Natural killer cell treated with Interleukin-12 subunit alpha and Interleukin-12 subunit beta and Interleukin-15 and Interleukin-18, amount 100 ng/mL, for 72 hours (primary cell): ENCODE results near the gene EXOC4. TPM values are rescaled to one million over a fixed set of nuclear protein-coding genes. Genes with fewer than 3 reads are reported as not detected.
"Not testable (repeated sequence)": the region's sequence is repeated elsewhere in the genome, so short reads cannot be mapped to it uniquely, and the experiment has no call there.

Source experiments
- ATAC-seq, 2 donors: fragments of 150-1000 bp; cut with Tn5 transposase in 1 of 2; sonication (Bioruptor Pico), chemical (Tn5 transposase) in 1 of 2; 2 replicates each; pipeline ENCODE4 v1.10.0; 2021
- DNase-seq: peaks from one replicate; pipeline ENCODE4 v3.0.0; 2022; ENCODE audit warnings: low spot score
- H3K27ac Mint-ChIP-seq, 2 donors: 1 replicate in 1 of 2; 2 replicates in 1 of 2; pipeline ENCODE4 v1.8.0; 2022; ENCODE audit warnings: mixed read lengths in 2 of 2, mild to moderate bottlenecking in 1 of 2, moderate library complexity in 1 of 2
- H3K27me3 Mint-ChIP-seq, 2 donors: 1 replicate in 1 of 2; 2 replicates in 1 of 2; pipeline ENCODE4 v1.8.0; 2022; ENCODE audit warnings: mixed read lengths in 2 of 2
- H3K36me3 Mint-ChIP-seq: one replicate; pipeline ENCODE4 v1.8.0; 2022; ENCODE audit warnings: mixed read lengths
- H3K4me1 Mint-ChIP-seq, 2 donors: 1 replicate in 1 of 2; 2 replicates in 1 of 2; pipeline ENCODE4 v1.8.0; 2022; ENCODE audit warnings: low read depth in 2 of 2, mixed read lengths in 2 of 2, mild to moderate bottlenecking in 1 of 2
- H3K4me3 Mint-ChIP-seq: one replicate; pipeline ENCODE4 v1.8.0; 2022; ENCODE audit warnings: mixed read lengths
- H3K9me3 Mint-ChIP-seq: 2 replicates; pipeline ENCODE4 v1.8.0; 2022; ENCODE audit warnings: mixed read lengths
- total RNA-seq, 2 donors: library from RNA; stranded (reverse); gene quantifications; one replicate each; pipeline ENCODE4 v1.2.3, GENCODE V29; 2022

Gene EXOC4
- total RNA-seq, 2 donors from 2014 or later: 78.5 to 107 TPM

DNA sequence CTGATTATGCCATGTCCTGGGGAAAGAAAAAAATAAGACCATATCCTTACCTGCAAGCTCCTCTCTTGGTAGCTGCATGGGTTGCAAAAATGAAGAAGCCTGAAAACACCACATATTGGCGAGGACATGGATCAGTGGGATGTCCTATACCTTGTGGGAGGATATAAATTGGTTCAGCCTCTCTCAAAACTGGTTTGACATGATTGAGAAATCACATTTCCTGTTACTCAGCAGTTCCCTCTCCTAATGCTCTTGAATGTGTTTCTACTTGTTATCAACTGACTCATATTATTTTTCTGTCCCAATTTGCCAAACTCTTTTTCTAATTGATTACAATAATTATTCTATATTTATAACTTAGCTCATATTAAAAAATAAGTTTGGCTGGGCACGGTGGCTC lies 380.2 kb downstream of the EXOC4 start:
- no peak for ATAC-seq
- H3K4me1 Mint-ChIP-seq: peaks cover 5 to 16% of the 10 kb centered on the region in 2 donors
- H3K36me3 Mint-ChIP-seq: no peaks in the 10 kb centered on the region
- H3K27me3 Mint-ChIP-seq: no peaks in the 10 kb centered on the region
- no peaks in the 10 kb centered on the region for H3K9me3 Mint-ChIP-seq
- no peak overlapping the region for H3K27ac Mint-ChIP-seq
- DNase-seq: no peak
- no peak overlapping the region for H3K4me3 Mint-ChIP-seq

DNA sequence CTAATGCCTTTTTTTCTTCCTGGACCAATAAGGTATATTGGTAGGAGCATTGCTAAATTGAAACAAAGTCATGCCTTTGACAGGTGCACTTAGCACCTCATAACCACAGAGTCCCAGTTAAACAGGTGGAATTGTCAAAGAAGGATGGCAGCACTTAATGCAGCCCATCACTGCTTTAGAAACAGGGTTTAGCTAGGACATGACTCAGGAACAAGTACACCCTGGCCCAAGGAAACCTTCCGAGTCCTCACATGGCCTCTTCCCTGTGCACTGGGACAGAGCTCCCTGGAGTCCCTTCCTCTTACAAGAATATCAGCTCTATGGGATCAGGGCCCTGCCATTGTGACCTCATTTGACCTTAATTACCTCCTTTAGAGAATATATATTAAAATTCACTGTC lies 382.7 kb downstream of the EXOC4 start:
- no peak overlapping the region for H3K4me3 Mint-ChIP-seq
- no peak overlapping the region for H3K27ac Mint-ChIP-seq
- ATAC-seq (no peak), DNase-seq (no peak)
- H3K9me3 Mint-ChIP-seq: no peaks in the 10 kb centered on the region
- no peaks in the 10 kb centered on the region for H3K27me3 Mint-ChIP-seq
- peaks cover 5 to 20% of the 10 kb centered on the region in 2 donors for H3K4me1 Mint-ChIP-seq
- no peaks in the 10 kb centered on the region for H3K36me3 Mint-ChIP-seq

DNA sequence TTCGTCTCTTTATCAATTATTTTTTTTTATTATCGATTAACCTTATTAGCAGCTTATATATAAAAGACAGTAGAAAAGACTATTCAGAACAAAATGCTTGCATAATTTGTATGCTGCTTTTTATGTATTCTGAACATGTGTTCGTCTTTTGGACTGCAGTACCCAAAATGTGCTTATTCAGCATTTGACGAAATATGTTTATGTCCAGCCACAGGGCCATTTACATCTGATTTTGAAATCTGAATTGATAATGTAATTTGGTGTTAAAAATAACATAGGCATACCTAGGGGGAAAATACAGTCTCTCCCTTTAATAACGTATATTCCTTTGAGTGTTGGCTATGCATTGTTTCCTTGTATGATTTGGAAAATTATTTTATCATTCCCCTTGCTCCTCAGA lies 386.0 kb downstream of the EXOC4 start:
- Mint-ChIP-seq H3K27ac (no peak overlapping the region), H3K4me3 (no peak overlapping the region), H3K27me3 (no peaks in the 10 kb centered on the region), H3K9me3 (no peaks in the 10 kb centered on the region), H3K4me1 (peaks cover 0 to 11% of the 10 kb centered on the region in 2 donors), H3K36me3 (no peaks in the 10 kb centered on the region)
- ATAC-seq (no peak), DNase-seq (no peak)

DNA sequence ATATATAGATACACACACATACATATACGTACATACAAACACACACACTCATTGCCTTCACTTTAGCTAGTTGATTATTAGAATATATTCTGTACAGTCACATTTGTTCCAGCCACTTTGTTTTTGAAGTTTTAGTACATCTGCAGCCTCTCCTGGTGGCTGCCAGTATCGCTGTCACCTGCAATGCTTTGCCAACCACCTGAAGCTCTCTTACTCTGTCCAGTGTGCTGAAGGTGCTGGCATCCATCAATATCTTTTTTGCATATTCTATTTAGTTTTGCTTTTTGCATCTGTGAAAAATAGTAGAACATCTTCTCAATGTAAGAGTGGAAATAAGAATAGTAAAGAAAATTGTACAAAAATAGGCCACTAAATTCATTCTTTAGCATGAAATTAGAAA lies 388.6 kb downstream of the EXOC4 start:
- H3K27me3 Mint-ChIP-seq: no peaks in the 10 kb centered on the region
- no peaks in the 10 kb centered on the region for H3K9me3 Mint-ChIP-seq
- no peak for DNase-seq
- ATAC-seq: no peak
- H3K27ac Mint-ChIP-seq: no peak overlapping the region
- H3K36me3 Mint-ChIP-seq: no peaks in the 10 kb centered on the region
- no peak overlapping the region for H3K4me3 Mint-ChIP-seq
- peaks cover 7% of the 10 kb centered on the region in 2 donors for H3K4me1 Mint-ChIP-seq

DNA sequence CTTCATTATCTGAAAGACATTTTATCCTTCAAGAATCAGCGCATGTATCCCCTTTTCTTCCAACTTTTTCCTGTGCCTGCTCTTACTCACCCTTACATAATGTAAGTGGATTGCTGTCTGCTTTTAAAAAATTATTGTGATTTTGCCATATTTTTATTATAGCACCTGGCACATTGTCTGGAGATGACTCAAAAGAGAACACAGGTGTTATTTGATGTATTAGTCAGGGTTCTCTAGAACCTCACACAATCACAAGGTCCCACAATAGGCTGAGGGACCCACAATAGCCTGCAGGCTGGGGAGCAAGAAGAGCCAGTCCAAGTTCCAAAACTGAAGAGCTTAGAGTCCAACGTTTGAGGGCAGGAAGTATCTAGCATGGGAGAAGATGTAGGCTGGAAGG lies 390.0 kb downstream of the EXOC4 start:
- H3K4me3 Mint-ChIP-seq: no peak overlapping the region
- no peak for ATAC-seq
- no peaks in the 10 kb centered on the region for H3K9me3 Mint-ChIP-seq
- no peaks in the 10 kb centered on the region for H3K27me3 Mint-ChIP-seq
- no peak overlapping the region for H3K27ac Mint-ChIP-seq
- no peak for DNase-seq
- H3K36me3 Mint-ChIP-seq: no peaks in the 10 kb centered on the region
- H3K4me1 Mint-ChIP-seq: peaks cover 6 to 7% of the 10 kb centered on the region in 2 donors

DNA sequence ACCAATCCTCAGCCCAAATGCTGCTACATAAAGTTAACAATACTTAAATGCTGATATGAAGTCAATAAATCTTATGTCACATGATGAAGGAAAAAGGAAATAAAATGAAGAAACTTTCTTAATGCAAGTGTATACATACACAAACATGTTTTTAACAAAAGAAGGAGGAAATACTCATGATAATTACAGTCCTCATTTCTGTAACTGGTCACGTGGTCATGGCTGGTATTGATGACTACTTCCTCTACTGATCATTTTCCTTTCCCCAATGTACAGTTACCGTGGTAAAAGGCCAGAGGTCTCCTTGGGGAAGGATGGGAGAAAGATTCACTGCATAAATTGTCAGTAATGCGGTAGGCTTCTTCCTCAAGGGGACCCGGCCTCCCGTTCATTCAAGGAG lies 390.8 kb downstream of the EXOC4 start:
- H3K27ac Mint-ChIP-seq, DNase-seq, H3K9me3 Mint-ChIP-seq, H3K4me1 Mint-ChIP-seq, ATAC-seq, H3K36me3 Mint-ChIP-seq, H3K27me3 Mint-ChIP-seq, H3K4me3 Mint-ChIP-seq: not testable (repeated sequence)

DNA sequence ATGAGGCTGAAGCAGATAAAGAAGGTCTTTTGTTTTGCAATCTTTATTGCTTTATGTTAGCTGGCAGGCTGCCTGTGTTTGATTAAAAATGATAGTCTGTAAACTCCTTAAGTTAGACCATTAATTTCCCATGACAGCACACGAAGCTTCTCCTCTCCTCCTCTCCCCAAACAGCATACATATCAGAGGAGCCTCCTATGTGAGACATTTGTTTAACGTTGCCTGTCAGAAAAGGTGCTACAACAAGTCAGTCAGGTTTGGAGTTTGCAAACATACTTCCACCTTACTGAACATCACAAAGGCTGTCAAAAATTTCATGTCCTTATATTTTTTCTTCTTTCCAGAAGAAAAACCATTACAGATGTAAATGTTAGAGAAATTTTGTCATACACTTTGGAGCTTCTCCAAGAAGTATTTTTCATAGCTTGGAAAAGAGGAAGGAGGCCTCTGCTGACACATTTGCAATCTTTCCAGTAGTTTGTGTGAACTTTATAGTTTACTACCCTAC lies 393.1 kb downstream of the EXOC4 start:
- H3K36me3 Mint-ChIP-seq: no peaks in the 10 kb centered on the region
- H3K27me3 Mint-ChIP-seq: no peaks in the 10 kb centered on the region
- DNase-seq (no peak), ATAC-seq (no peak)
- no peak overlapping the region for H3K4me3 Mint-ChIP-seq
- no peak overlapping the region for H3K27ac Mint-ChIP-seq
- no peaks in the 10 kb centered on the region for H3K9me3 Mint-ChIP-seq
- H3K4me1 Mint-ChIP-seq: peaks cover 7% of the 10 kb centered on the region in 2 donors

DNA sequence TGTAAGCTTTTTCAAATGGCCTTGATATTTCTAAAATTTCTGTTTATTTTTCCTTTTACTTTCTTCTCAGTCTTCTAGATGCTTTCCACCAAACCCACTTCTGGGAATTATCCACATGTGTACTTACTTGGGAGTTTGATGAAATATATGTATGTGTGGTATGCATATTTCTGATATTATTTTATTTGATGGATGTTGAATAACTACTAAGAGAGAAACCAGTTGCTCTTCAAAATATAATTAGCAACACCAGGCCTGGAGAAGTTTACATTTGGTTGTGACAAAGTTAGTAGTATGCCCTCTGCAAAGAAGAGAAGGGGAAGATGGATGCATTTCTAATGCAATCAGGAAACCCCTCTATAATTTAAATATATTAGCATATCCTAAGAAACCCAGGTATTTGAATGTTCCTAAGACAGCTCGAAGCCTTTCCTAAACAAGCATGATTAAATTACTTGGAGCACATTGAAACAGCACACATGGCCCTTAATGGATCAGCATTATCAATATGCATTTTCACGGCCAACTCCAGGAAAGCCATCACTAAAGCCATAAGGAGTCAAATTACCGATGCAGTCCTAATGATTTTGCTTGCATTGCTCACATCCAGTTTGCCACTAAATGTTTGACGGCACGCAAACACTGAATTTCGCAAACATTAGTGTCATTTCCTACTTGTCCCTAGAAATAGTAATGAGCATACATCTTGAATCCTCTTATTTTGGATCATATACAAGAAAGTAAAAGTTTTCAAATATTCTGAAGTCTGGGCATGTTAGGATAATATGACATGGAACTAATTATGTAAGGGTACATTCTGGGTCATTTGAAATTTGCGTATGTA lies 393.8 kb downstream of the EXOC4 start:
- ATAC-seq (no peak), DNase-seq (no peak)
- H3K4me1 Mint-ChIP-seq: peaks cover 7 to 9% of the 10 kb centered on the region in 2 donors
- no peaks in the 10 kb centered on the region for H3K36me3 Mint-ChIP-seq
- H3K9me3 Mint-ChIP-seq: no peaks in the 10 kb centered on the region
- H3K27ac Mint-ChIP-seq: no peak overlapping the region
- H3K4me3 Mint-ChIP-seq: no peak overlapping the region
- H3K27me3 Mint-ChIP-seq: no peaks in the 10 kb centered on the region

DNA sequence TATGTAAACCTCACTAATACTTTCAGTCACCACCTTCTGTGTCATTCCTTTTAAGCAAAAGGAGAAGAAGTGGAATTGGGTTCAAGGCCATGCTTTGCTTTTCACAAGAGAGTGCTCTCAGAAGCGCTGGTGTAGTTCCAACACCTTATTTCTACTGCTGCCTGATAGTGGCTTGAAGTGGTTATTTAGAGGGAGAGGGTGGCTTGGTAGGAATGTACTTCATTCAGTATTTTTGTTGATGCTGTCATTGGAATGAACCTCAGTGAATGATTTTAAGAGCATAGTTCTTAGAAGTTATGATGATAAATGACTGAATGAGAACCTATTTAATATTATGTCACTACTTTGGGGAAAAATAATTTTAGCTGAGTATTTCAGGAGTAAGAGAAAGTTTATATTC lies 396.7 kb downstream of the EXOC4 start:
- DNase-seq (no peak), ATAC-seq (no peak)
- H3K4me3 Mint-ChIP-seq: no peak overlapping the region
- H3K9me3 Mint-ChIP-seq: no peaks in the 10 kb centered on the region
- H3K27ac Mint-ChIP-seq: no peak overlapping the region
- no peaks in the 10 kb centered on the region for H3K36me3 Mint-ChIP-seq
- no peaks in the 10 kb centered on the region for H3K27me3 Mint-ChIP-seq
- peaks cover 7 to 9% of the 10 kb centered on the region in 2 donors for H3K4me1 Mint-ChIP-seq

DNA sequence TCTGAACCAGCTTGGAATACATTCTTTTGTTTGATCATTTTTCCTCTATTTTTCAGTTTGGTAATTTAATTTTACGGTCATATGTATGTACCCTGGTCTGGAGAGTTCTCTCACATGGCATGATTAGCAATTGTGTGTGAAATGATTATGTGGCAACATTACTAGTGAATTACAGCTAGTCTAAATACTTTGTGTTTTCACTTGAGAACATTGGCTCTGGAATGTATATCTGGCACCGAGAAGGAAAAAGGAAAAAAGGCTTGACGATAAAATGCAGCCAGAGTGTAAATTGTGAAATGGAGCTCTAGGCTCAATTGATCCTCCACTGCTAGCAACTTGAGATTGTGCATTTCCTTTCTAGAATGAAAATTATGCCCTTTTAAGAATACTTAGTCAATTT lies 397.2 kb downstream of the EXOC4 start:
- Mint-ChIP-seq H3K9me3 (no peaks in the 10 kb centered on the region), H3K27me3 (no peaks in the 10 kb centered on the region), H3K4me3 (no peak overlapping the region), H3K36me3 (no peaks in the 10 kb centered on the region), H3K4me1 (peaks cover 6 to 9% of the 10 kb centered on the region in 2 donors), H3K27ac (no peak overlapping the region)
- ATAC-seq (no peak), DNase-seq (no peak)

DNA sequence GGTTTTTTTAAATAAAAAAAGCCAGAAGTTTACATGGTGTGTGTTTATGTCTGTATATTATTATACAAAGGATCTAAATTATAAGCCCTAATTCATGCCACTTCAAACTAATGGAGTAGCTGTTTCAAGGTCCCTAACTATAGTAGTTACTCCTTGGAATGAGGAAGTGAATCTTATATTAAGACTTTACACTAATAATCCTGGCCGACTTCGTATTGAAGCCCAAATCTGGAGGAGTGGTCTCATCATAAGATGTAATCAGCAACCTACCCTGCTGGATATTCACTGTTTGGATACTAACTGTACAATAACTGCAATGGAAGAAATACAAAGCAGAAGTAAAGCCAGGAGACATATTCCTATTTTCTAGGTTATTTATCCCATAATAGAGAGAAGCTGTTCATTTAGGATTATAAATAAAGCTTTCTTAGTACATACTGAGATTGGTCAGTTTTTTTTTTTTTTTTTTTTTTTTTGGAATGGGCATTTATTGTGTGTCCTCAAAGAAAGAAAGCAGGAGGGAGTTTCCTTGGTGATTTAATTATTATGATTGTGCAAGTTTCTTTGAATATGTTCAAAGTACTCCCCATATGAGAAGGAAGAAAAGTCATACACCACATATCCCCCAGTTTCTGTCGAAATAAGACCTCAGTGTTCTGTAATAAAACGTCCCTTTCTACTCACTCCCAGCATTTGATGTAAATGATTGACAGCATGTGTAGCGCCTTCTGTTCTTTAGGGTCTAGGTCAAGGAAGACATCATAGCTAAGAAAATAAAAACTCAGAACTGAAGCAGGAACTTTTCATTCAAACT lies 397.8 kb downstream of the EXOC4 start:
- DNase-seq (no peak), ATAC-seq (peak in 1 of 2 donors; percentile 52)
- Mint-ChIP-seq H3K36me3 (no peaks in the 10 kb centered on the region), H3K27ac (no peak overlapping the region), H3K9me3 (no peaks in the 10 kb centered on the region), H3K27me3 (no peaks in the 10 kb centered on the region), H3K4me3 (no peak overlapping the region), H3K4me1 (peaks cover 0 to 9% of the 10 kb centered on the region in 2 donors)

DNA sequence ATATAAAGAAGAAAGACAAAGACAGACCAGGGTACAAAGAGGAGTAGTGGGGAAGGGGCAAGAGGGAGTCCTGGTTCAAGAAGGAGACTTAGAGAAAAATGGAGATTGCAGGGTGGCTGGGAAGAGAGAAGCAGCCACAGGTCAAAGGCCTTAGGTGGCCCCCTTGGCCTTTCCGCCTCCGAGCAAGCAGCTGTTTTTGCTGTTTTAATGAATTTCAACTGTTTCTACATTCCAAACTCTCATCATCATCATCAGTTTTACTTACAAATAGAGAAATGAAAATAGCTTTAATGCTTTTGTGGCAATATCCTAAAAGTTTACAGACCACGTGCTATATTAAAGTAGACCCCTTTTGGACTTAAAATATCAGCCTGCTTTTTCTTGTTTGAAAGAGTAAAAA lies 399.7 kb downstream of the EXOC4 start:
- Mint-ChIP-seq H3K36me3 (no peaks in the 10 kb centered on the region), H3K27me3 (no peaks in the 10 kb centered on the region), H3K27ac (no peak overlapping the region), H3K9me3 (no peaks in the 10 kb centered on the region), H3K4me1 (peaks cover 0 to 7% of the 10 kb centered on the region in 2 donors), H3K4me3 (no peak overlapping the region)
- no peak for DNase-seq
- no peak for ATAC-seq

DNA sequence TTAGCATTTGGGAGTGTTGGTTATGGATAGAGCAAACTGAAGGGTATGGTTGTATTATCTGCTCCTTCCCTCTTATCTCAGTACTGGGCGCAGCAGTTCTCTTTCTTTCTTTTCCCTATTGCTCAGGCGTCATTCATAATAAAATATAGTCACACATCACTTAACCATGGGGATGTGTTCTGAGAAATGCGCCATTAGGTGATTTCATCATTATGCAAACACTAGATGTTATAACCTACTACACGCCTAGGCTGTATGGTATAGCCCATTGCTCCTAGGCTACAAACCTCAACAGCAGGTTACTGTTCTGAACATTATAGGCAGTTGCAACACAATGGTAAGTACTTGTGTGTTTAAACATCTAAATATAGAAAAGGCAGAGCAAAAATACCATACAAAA lies 401.7 kb downstream of the EXOC4 start:
- no peak for DNase-seq
- no peak for ATAC-seq
- Mint-ChIP-seq H3K9me3 (no peaks in the 10 kb centered on the region), H3K36me3 (no peaks in the 10 kb centered on the region), H3K4me3 (no peak overlapping the region), H3K27me3 (no peaks in the 10 kb centered on the region), H3K27ac (no peak overlapping the region), H3K4me1 (peaks cover 5 to 15% of the 10 kb centered on the region in 2 donors)

DNA sequence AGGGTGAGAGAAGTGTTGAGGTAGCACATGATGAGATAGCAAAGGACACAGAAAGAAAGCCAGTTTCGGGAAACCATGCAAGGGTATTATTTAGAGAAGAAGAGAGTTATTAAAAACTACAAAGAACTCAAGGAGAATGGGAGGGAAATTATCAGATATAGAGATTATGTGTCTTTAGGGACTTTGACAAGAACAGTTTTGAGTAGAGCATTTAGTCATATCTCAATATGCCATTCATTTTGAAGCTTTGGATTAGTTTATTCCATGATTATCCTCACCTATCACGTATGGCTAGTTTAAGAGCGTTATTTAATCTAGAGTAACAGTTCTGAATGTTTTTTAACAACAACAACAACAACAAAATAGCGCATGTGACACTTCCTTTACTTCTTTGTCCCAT lies 409.4 kb downstream of the EXOC4 start:
- peaks cover 9% of the 10 kb centered on the region for H3K36me3 Mint-ChIP-seq
- H3K9me3 Mint-ChIP-seq: no peaks in the 10 kb centered on the region
- H3K27ac Mint-ChIP-seq: peak overlapping the region in 1 of 2 donors; percentile 42
- H3K4me1 Mint-ChIP-seq: peaks cover 15 to 30% of the 10 kb centered on the region in 2 donors
- no peak overlapping the region for H3K4me3 Mint-ChIP-seq
- ATAC-seq: no peak
- DNase-seq: no peak
- H3K27me3 Mint-ChIP-seq: no peaks in the 10 kb centered on the region
